Measurements from ENCODE around the gene RUFY1.

Gene RUFY1

DNA sequence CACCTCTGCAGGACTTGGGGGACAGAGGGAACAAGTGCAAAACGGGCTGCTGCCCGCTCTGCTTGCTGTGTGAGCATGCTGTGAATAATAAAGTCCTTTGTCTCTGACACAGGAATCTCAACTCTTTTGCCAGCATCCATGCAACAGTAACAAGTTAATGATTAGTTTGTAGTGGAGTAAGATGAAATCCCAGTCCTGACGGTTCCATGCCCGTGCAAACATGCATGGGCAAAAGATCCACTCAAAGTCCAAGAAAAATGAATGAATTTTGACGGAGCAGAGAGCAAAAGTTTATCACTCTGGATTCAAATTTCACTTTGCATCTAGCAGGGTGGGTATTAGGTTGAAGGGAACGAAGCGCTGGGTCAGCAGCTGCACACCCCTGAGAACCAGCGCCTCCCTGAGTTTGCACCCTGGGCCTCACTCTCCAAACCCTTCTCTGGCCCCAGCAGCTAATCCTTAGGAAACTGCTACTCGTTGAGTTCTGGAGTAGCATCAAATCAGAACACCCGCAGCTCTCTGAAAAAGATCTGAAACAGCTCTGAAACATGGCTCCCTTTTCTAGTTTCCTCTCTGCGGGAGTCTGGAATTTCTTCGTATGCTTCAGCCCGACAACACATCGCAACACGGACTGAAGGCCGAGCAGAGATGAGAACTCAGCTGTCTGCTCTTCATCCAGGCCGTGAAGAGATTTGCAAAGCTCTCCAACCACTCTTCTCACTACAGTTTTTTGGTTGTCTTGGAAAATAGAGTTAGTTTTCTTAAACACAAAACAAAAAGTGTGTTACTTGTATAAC, 45.6 kb upstream of the RUFY1 start:
- Histone ChIP-seq H3F3A (ENCODE audit: insufficient read depth) (no peaks in the 10 kb centered on the region), H3K27ac (ENCODE audit: low read depth, low read length) (no peak overlapping the region), H3K36me3 (ENCODE audit: low read length) (no peaks in the 10 kb centered on the region), H3K79me2 (ENCODE audit: insufficient read depth, low read length) (no peaks in the 10 kb centered on the region), H3K4me3 (ENCODE audit: insufficient read depth, low read length, poor library complexity, severe bottlenecking) (no peak overlapping the region), H3K9me2 (replicated peaks; ENCODE audit: insufficient read depth, low read length) (no peaks in the 10 kb centered on the region), H3K9ac (ENCODE audit: low read length) (no peak overlapping the region), H4K20me1 (ENCODE audit: low read depth, low read length) (no peaks in the 10 kb centered on the region), H2AFZ (ENCODE audit: low read depth, low read length, severe bottlenecking) (no peak overlapping the region), H3K27me3 (ENCODE audit: low read length) (no peaks in the 10 kb centered on the region), H3K4me2 (ENCODE audit: low read depth, low read length, poor library complexity, severe bottlenecking) (no peak overlapping the region), H3K9me3 (ENCODE audit: insufficient read depth, low read length) (no peaks in the 10 kb centered on the region)
- TF ChIP-seq, protein P1, sequence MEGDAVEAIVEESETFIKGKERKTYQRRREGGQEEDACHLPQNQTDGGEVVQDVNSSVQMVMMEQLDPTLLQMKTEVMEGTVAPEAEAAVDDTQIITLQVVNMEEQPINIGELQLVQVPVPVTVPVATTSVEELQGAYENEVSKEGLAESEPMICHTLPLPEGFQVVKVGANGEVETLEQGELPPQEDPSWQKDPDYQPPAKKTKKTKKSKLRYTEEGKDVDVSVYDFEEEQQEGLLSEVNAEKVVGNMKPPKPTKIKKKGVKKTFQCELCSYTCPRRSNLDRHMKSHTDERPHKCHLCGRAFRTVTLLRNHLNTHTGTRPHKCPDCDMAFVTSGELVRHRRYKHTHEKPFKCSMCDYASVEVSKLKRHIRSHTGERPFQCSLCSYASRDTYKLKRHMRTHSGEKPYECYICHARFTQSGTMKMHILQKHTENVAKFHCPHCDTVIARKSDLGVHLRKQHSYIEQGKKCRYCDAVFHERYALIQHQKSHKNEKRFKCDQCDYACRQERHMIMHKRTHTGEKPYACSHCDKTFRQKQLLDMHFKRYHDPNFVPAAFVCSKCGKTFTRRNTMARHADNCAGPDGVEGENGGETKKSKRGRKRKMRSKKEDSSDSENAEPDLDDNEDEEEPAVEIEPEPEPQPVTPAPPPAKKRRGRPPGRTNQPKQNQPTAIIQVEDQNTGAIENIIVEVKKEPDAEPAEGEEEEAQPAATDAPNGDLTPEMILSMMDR (IDR thresholded peaks at IDR 0.05; ENCODE audit: insufficient read depth, low read length, poor library complexity, severe bottlenecking) = no peak
- no peak for TF ChIP-seq EZH2phosphoT487 (conservative IDR thresholded peaks at IDR 0.05; ENCODE audit: low read length)

DNA sequence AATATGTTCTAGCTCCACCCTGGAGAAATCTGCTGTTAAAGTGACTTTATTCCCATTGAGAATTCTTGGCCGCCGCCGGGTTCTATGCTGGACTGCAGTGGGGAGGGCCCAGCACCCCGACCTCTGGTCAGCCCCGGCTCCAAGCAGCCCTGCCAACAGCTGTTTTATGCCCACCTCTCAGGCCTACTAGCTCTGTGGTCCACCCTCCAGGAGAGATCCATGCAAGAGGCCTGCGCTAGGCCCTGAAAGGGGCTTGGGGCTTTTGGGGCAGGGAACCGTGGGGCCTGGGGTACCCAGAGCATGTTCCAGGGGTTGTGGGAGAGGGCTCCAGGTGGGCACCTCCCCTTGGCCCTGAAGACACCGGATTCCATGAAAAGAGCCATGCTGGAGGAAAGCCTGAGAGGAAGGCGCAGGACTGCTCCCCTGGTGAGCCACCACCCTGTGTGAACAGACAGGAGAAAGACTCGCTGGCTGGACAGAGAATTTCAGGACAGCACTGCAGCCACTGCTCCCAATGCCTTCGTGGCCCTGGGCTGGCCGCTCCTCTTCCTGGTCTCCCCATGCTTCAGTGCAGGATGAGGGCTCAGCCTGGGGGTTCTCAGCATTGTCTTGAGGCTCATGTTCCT, 44.6 kb upstream of the RUFY1 start:
- no peak overlapping the region for H3K27ac ChIP-seq (ENCODE audit: low read depth, low read length)
- no peaks in the 10 kb centered on the region for H3F3A ChIP-seq (ENCODE audit: insufficient read depth)
- no peaks in the 10 kb centered on the region for H3K9me2 ChIP-seq (replicated peaks; ENCODE audit: insufficient read depth, low read length)
- no peaks in the 10 kb centered on the region for H3K9me3 ChIP-seq (ENCODE audit: insufficient read depth, low read length)
- H3K27me3 ChIP-seq (ENCODE audit: low read length) = no peaks in the 10 kb centered on the region
- H3K4me2 ChIP-seq (ENCODE audit: low read depth, low read length, poor library complexity, severe bottlenecking) = no peak overlapping the region
- H3K4me3 ChIP-seq (ENCODE audit: insufficient read depth, low read length, poor library complexity, severe bottlenecking) = no peak overlapping the region
- TF ChIP-seq EZH2phosphoT487 (conservative IDR thresholded peaks at IDR 0.05; ENCODE audit: low read length) = no peak
- TF ChIP-seq, protein P1 (IDR thresholded peaks at IDR 0.05; ENCODE audit: insufficient read depth, low read length, poor library complexity, severe bottlenecking) = no peak
- H2AFZ ChIP-seq (ENCODE audit: low read depth, low read length, severe bottlenecking) = no peak overlapping the region
- no peaks in the 10 kb centered on the region for H4K20me1 ChIP-seq (ENCODE audit: low read depth, low read length)
- H3K36me3 ChIP-seq (ENCODE audit: low read length) = no peaks in the 10 kb centered on the region
- no peak overlapping the region for H3K9ac ChIP-seq (ENCODE audit: low read length)
- no peaks in the 10 kb centered on the region for H3K79me2 ChIP-seq (ENCODE audit: insufficient read depth, low read length)

DNA sequence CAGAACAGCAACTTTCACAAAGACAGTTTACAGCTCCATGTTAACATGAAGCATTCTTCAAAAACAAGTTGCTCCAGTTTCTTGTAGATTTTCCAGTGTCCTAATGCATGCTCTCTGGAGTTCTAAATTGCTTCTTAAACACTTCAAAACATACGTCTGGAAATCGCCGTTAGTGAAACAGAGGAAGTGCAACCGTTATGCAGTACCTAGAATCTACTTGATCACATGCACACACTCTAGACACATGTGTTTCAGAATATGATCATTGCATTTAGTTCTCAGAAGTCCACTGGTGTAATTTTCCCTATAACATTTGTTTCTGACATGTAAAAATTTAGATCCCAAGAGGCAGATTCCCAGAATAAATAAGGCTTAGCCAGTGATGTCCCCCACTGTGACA, 41.1 kb upstream of the RUFY1 start:
- Histone ChIP-seq H3K9me2 (replicated peaks; ENCODE audit: insufficient read depth, low read length) (no peaks in the 10 kb centered on the region), H3K79me2 (ENCODE audit: insufficient read depth, low read length) (no peaks in the 10 kb centered on the region), H3K9ac (ENCODE audit: low read length) (no peak overlapping the region), H3K27ac (ENCODE audit: low read depth, low read length) (no peak overlapping the region), H3K4me2 (ENCODE audit: low read depth, low read length, poor library complexity, severe bottlenecking) (no peak overlapping the region), H3K9me3 (ENCODE audit: insufficient read depth, low read length) (no peaks in the 10 kb centered on the region), H3F3A (ENCODE audit: insufficient read depth) (no peaks in the 10 kb centered on the region), H4K20me1 (ENCODE audit: low read depth, low read length) (no peaks in the 10 kb centered on the region), H3K36me3 (ENCODE audit: low read length) (no peaks in the 10 kb centered on the region), H3K27me3 (ENCODE audit: low read length) (no peaks in the 10 kb centered on the region), H2AFZ (ENCODE audit: low read depth, low read length, severe bottlenecking) (no peak overlapping the region), H3K4me3 (ENCODE audit: insufficient read depth, low read length, poor library complexity, severe bottlenecking) (no peak overlapping the region)
- TF ChIP-seq, protein P1 (IDR thresholded peaks at IDR 0.05; ENCODE audit: insufficient read depth, low read length, poor library complexity, severe bottlenecking) = no peak
- no peak for TF ChIP-seq EZH2phosphoT487 (conservative IDR thresholded peaks at IDR 0.05; ENCODE audit: low read length)
